ENCODE results near the gene ATP8B4.

GRCh38 chr15:50053055-50053856 lies 65.8 kb downstream of the ATP8B4 start:
- TF ChIP-seq FOXM1 (IDR thresholded peaks at IDR 0.05; ENCODE audit: borderline replicate concordance, low read depth) (no peak), TAF1 (IDR thresholded peaks at IDR 0.05; ENCODE audit: low read depth) (no peak), EP300 (IDR thresholded peaks at IDR 0.05; ENCODE audit: borderline replicate concordance) (no peak), ZBTB7A (IDR thresholded peaks at IDR 0.05; ENCODE audit: low read depth) (no peak), TCF12 (IDR thresholded peaks at IDR 0.05; ENCODE audit: low read depth) (no peak), RAD21 (IDR thresholded peaks at IDR 0.05; ENCODE audit: low read depth) (no peak), REST (IDR thresholded peaks at IDR 0.05; ENCODE audit: low read depth) (no peak), CEBPB (IDR thresholded peaks at IDR 0.05) (no peak), CREB1 (IDR thresholded peaks at IDR 0.05; ENCODE audit: low read depth) (no peak), EGR1 (IDR thresholded peaks at IDR 0.05) (no peak)
- TF ChIP-seq, protein P1, sequence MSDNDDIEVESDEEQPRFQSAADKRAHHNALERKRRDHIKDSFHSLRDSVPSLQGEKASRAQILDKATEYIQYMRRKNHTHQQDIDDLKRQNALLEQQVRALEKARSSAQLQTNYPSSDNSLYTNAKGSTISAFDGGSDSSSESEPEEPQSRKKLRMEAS (IDR thresholded peaks at IDR 0.05) = no peak

Measured in Ishikawa (cell line).